Nephron progenitor cell (in vitro differentiated cells): ENCODE data around the gene CRKL.

Experiments
- DNase-seq: peaks from one replicate; pipeline ENCODE4 v3.0.0; 2021
- H3K27ac Mint-ChIP-seq: 2 replicates; pipeline ENCODE4 v1.8.0; 2021; ENCODE audit warnings: mild to moderate bottlenecking, moderate library complexity, mixed read lengths
- H3K27me3 Mint-ChIP-seq: 2 replicates; pipeline ENCODE4 v1.8.0; 2021; ENCODE audit warnings: mild to moderate bottlenecking, low read depth, mixed read lengths; ENCODE audit not compliant: poor library complexity
- H3K36me3 Mint-ChIP-seq: 2 replicates; pipeline ENCODE4 v1.8.0; 2021; ENCODE audit warnings: low read depth, mixed read lengths
- H3K4me1 Mint-ChIP-seq: 2 replicates; pipeline ENCODE4 v1.8.0; 2021; ENCODE audit warnings: mixed read lengths
- H3K4me3 Mint-ChIP-seq: 2 replicates; pipeline ENCODE4 v1.8.0; 2021; ENCODE audit warnings: mild to moderate bottlenecking, moderate library complexity, mixed read lengths
- H3K9me3 Mint-ChIP-seq: 2 replicates; pipeline ENCODE4 v1.8.0; 2021; ENCODE audit warnings: mild to moderate bottlenecking, moderate library complexity, mixed read lengths
- TF ChIP-seq, protein P1 (sequence below): fragments of 200-600 bp; sonication (generic); IDR thresholded peaks from 2 replicates; pipeline ENCODE4 v1.5.0; 2021; ENCODE audit warnings: antibody characterized with exemption

The CRKL gene

DNA sequence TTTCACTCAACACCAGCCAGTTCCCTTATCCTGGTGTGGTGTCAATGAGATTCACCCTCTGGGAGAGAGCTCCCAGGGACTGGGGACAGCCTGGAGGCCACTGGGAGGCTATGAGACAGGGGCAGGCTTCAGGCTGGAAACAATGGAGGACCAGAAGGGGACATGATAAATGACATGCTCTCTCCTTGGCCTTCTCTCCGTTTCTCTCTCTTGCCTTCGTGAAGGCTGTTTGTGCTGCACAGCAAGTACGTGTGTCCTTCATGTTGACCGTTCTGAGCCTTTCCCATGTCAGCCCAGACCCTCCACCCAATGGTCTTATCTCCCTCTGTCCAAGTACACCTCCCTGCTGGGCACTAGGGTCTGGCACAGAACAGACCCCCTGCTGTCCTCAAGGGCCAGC, 63.3 kb downstream of the CRKL start:
- no peak for DNase-seq
- H3K27me3 Mint-ChIP-seq, result peaks cover 33% of the 10 kb centered on the region
- H3K27ac Mint-ChIP-seq, result no peak overlapping the region
- H3K4me1 Mint-ChIP-seq, result peaks cover 47% of the 10 kb centered on the region
- H3K36me3 Mint-ChIP-seq, result peaks cover 8% of the 10 kb centered on the region
- peaks cover 9% of the 10 kb centered on the region for H3K9me3 Mint-ChIP-seq
- H3K4me3 Mint-ChIP-seq, result peak overlapping the region; percentile 99
- TF ChIP-seq, protein P1, sequence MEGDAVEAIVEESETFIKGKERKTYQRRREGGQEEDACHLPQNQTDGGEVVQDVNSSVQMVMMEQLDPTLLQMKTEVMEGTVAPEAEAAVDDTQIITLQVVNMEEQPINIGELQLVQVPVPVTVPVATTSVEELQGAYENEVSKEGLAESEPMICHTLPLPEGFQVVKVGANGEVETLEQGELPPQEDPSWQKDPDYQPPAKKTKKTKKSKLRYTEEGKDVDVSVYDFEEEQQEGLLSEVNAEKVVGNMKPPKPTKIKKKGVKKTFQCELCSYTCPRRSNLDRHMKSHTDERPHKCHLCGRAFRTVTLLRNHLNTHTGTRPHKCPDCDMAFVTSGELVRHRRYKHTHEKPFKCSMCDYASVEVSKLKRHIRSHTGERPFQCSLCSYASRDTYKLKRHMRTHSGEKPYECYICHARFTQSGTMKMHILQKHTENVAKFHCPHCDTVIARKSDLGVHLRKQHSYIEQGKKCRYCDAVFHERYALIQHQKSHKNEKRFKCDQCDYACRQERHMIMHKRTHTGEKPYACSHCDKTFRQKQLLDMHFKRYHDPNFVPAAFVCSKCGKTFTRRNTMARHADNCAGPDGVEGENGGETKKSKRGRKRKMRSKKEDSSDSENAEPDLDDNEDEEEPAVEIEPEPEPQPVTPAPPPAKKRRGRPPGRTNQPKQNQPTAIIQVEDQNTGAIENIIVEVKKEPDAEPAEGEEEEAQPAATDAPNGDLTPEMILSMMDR, result no peak

DNA sequence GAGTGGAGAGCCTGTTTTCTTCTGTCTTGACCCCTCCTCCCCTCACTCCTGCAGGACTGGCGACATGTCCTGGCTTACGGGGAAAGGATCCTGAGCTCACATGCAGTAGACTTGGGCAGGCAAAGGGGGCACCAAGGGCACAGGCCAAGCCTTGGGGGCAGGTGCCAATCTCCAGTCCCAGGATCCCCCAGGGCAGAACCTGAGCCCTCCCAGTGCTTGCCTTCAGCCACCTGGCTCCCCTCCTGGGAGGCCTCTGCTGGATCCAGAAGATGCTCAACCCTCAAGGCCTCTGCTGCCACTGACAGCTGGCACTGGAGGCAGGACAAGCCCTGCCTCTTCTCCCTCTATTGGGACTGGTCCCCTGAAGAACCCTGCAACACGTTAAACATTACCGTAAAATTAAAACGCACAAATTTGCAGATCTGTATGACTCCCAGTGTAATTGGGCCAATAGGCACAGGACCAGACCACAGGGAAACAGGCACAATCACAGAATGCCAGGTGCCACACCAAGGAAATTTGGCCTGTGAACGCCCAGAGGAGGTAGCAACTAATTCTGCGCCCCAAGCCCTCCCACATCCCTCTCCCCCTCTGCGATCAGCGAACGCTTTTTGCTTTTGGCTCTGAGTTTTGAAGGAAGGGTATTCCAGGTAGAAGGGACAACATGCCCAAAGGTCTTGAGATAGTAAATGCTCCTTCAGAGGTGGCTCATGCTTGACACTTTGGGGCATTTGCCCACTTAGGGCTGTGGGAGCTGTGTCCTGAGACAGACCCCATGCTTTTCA, 63.9 kb downstream of the CRKL start:
- H3K9me3 Mint-ChIP-seq, result peaks cover 9% of the 10 kb centered on the region
- H3K27ac Mint-ChIP-seq, result peak overlapping the region; percentile 74
- peak overlapping the region; percentile 99 for H3K4me3 Mint-ChIP-seq
- no peak for DNase-seq
- peaks cover 30% of the 10 kb centered on the region for H3K27me3 Mint-ChIP-seq
- peaks cover 9% of the 10 kb centered on the region for H3K36me3 Mint-ChIP-seq
- TF ChIP-seq, protein P1, result no peak
- H3K4me1 Mint-ChIP-seq, result peaks cover 47% of the 10 kb centered on the region

DNA sequence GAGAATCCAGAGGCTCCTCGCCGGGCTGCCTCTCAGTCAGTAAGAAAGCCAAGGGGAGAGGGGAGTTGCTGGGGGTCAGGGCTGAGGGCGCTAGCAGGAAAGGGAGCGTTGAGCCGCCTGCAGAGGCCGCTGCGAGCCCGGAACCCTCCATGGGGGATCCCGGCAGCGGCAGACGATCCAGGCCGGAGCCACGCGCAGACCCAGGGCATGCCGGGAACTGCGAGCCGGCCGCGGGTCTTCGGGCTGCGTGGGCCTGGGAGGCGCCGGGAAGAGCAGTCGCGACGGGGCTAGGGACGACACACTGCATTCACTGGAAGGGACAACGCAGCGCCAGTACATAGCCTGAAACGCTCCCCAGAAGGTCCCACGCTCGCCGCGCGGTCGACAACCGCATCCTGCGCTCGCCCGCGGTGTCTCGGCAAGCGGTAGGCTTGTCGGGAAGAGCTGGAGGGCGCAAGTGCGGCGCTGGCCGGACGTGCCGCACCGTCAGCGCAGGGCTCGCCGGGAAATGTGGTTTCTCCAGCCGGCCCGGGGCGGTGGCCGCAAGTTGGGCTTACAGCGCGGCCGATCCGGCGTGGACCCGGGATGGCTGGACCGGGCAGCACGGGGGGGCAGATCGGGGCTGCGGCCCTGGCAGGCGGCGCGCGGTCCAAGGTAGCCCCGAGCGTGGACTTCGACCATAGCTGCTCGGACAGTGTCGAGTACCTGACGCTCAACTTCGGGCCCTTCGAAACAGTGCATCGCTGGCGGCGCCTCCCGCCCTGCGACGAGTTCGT, 64.8 kb downstream of the CRKL start, which contains the start of gene LZTR1:
TSS of gene LZTR1 (plus strand) at position 511 of the 776 bp plus-strand sequence. CDS start at position 586, 75 bp downstream.
- Mint-ChIP-seq H3K36me3 (peaks cover 14% of the 10 kb centered on the region), H3K27ac (peak within 1 kb of the TSS; percentile 74), H3K4me3 (peak within 1 kb of the TSS; percentile 99), H3K9me3 (peaks cover 9% of the 10 kb centered on the region), H3K4me1 (peaks cover 47% of the 10 kb centered on the region), H3K27me3 (peaks cover 23% of the 10 kb centered on the region)
- TF ChIP-seq, protein P1, result no peak
- DNase-seq, result peak; percentile 81

DNA sequence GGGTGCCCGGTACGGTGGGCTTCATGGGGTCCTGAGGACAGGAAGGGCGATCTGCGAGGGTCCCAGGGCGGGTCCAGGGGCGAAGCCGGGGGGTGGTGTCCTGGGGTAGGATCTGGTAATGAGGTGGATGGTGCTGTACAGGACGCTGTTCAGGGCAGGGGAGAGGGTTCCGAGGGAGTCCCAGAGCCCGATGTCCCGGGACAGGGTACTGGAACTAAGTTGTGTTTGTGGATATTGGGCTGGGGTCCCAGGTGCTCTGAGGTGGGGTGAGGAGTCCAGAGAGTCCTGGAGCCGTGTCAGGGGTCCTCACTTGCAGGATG, 65.3 kb downstream of the CRKL start:
- Mint-ChIP-seq H3K27ac (no peak overlapping the region), H3K4me1 (peaks cover 47% of the 10 kb centered on the region), H3K9me3 (peaks cover 9% of the 10 kb centered on the region), H3K27me3 (peaks cover 21% of the 10 kb centered on the region), H3K4me3 (peak overlapping the region; percentile 99), H3K36me3 (peaks cover 15% of the 10 kb centered on the region)
- TF ChIP-seq, protein P1, result no peak
- DNase-seq, result no peak

DNA sequence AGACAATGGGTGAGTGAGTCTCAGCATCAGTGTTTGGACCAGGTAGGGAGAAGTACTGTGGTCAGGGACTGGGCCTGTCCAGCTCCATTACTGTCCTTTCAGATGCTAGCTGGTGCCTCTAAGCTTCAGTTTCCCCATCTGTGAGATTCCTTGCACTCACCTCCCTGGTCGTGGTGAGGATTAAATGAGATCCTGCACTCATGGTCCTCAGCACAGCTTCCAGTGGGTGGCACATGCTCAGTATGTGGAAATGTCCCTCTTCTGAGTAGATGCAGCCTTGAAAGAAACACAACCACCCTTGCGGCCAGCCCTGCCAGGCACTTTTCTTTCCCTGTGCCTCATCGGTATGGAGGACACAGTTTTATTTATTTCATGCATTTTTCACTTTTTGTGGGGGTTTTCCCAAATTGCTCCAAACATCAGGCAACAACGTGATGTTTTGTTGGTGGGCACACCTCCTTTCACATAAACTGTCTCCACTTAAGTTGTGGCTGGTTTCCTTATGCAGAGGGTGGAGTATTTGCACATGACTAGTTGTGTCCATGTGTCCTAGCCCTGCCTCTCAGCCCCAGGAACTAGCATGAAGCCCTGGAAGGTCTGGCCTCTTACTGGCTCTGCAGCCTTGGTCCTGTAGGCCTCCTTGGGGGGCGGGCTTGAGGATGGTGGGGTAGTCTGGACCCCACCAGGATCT, 66.0 kb downstream of the CRKL start:
- Mint-ChIP-seq H3K27ac (no peak overlapping the region), H3K4me3 (peak overlapping the region; percentile 99), H3K9me3 (peaks cover 9% of the 10 kb centered on the region), H3K36me3 (peaks cover 19% of the 10 kb centered on the region), H3K27me3 (peaks cover 14% of the 10 kb centered on the region), H3K4me1 (peaks cover 47% of the 10 kb centered on the region)
- TF ChIP-seq, protein P1, result no peak
- no peak for DNase-seq
